Breast epithelium (tissue), 3 donors: ENCODE measurements around the gene C1orf105.

ENCODE experiments used
- CTCF ChIP-seq, 3 donors: fragments of 450-650 bp; IDR thresholded peaks; one replicate each; pipeline ENCODE4 v1.5.1; 2016 to 2017; ENCODE audit warnings: antibody characterized with exemption in 3 of 3, mild to moderate bottlenecking in 3 of 3, moderate library complexity in 3 of 3
- POLR2A ChIP-seq: fragments of 450-650 bp; IDR thresholded peaks from one replicate; pipeline ENCODE4 v1.6.1; 2016; ENCODE audit warnings: antibody characterized with exemption, mild to moderate bottlenecking, moderate library complexity
- POLR2AphosphoS5 ChIP-seq, 3 donors: sonication (generic); formaldehyde crosslinking; IDR thresholded peaks; one replicate each; pipeline ENCODE4 v1.6.1; 2017; ENCODE audit warnings: antibody characterized with exemption in 3 of 3

GRCh38 chr1:172399756-172400721, 20.4 kb upstream of the C1orf105 start:
- TF ChIP-seq POLR2A (no peak), CTCF (IDR thresholded peaks at IDR 0.05) (no peak), POLR2AphosphoS5 (IDR thresholded peaks at IDR 0.05) (no peak)
